KMS-11 (cell line): ENCODE results near the gene RPL28.

Source experiments
- H2AFZ ChIP-seq: fragments of 200-600 bp; sonication (generic); 2 replicates; pipeline ENCODE4 v1.6.1; 2016; ENCODE audit warnings: antibody characterized with exemption, mixed run types, low read depth
- H3K27ac ChIP-seq: fragments of 200-600 bp; sonication (generic); 2 replicates; pipeline ENCODE4 v1.6.1; 2016; ENCODE audit warnings: mild to moderate bottlenecking, mixed run types
- H3K27me3 ChIP-seq: fragments of 200-600 bp; sonication (generic); 2 replicates; pipeline ENCODE4 v1.6.1; 2017; ENCODE audit warnings: mild to moderate bottlenecking, low read depth, mixed run types, moderate library complexity; ENCODE audit not compliant: insufficient read depth
- H3K36me3 ChIP-seq: fragments of 200-600 bp; sonication (generic); 2 replicates; pipeline ENCODE4 v1.6.1; 2017; ENCODE audit warnings: mild to moderate bottlenecking, mixed run types; ENCODE audit not compliant: insufficient read depth
- H3K4me1 ChIP-seq: fragments of 200-600 bp; sonication (generic); 2 replicates; pipeline ENCODE4 v1.6.1; 2016; ENCODE audit warnings: mild to moderate bottlenecking, low read depth, mixed run types; ENCODE audit not compliant: poor library complexity, severe bottlenecking
- H3K4me2 ChIP-seq: fragments of 200-600 bp; sonication (generic); 2 replicates; pipeline ENCODE4 v1.7.0; 2016; ENCODE audit warnings: mild to moderate bottlenecking, mixed run types
- H3K4me3 ChIP-seq: fragments of 200-600 bp; sonication (generic); IDR thresholded peaks from 2 replicates; pipeline ENCODE4 v1.6.1; 2017; ENCODE audit warnings: low read depth, low read length, mixed read lengths; ENCODE audit not compliant: insufficient read depth
- H3K79me2 ChIP-seq: fragments of 200-600 bp; sonication (generic); 2 replicates; pipeline ENCODE4 v1.6.1; 2016; ENCODE audit warnings: low read depth, mixed run types; ENCODE audit not compliant: insufficient read depth
- H3K9ac ChIP-seq: fragments of 200-600 bp; sonication (generic); 2 replicates; pipeline ENCODE4 v1.6.1; 2016; ENCODE audit warnings: mild to moderate bottlenecking, mixed run types
- H4K20me1 ChIP-seq: fragments of 200-600 bp; sonication (generic); 2 replicates; pipeline ENCODE4 v1.6.1; 2016; ENCODE audit warnings: mild to moderate bottlenecking, mixed run types; ENCODE audit not compliant: insufficient read depth
- TF ChIP-seq, protein P1 (sequence below): fragments of 200-600 bp; sonication (generic); conservative IDR thresholded peaks from 2 replicates; pipeline ENCODE4 v1.6.1; 2017; ENCODE audit warnings: low read depth, mild to moderate bottlenecking, antibody characterized with exemption, low read length, moderate library complexity, mixed read lengths

RPL28 gene

DNA sequence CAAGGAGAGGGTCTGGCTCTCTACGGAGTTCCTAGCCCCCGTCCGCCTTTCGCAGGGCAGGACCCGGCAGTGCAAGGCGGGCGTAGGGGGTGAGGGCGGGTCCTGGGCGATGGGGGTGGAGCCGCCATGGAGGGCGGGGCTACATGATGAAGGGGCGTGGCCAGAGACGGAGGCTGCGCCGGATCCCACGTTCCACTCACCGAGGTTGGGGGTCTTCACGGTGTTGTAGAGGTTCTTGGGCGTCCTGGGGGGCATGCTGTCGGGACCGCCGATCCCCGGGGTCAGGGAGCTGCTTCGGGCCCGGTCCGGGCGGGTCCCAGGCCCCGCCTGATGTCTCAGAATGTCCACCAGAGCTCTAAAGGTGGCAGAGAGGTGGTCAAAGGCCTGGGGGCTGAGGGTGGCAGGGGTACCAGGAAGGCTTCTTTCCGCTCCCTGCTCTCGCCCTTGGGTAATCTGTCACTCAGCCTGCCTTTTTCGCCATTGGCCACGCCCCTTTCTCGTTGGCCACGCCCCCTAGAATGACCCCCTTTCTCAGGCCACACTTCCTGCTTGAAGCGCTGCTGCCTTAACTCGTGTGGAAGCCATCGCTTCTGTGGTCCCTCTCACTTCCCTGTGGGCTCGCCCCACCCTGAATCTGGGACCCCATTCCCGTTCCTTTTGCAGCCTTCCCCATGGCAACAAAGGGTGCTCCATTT is 54.8 kb downstream of the RPL28 start:
- TF ChIP-seq, protein P1, sequence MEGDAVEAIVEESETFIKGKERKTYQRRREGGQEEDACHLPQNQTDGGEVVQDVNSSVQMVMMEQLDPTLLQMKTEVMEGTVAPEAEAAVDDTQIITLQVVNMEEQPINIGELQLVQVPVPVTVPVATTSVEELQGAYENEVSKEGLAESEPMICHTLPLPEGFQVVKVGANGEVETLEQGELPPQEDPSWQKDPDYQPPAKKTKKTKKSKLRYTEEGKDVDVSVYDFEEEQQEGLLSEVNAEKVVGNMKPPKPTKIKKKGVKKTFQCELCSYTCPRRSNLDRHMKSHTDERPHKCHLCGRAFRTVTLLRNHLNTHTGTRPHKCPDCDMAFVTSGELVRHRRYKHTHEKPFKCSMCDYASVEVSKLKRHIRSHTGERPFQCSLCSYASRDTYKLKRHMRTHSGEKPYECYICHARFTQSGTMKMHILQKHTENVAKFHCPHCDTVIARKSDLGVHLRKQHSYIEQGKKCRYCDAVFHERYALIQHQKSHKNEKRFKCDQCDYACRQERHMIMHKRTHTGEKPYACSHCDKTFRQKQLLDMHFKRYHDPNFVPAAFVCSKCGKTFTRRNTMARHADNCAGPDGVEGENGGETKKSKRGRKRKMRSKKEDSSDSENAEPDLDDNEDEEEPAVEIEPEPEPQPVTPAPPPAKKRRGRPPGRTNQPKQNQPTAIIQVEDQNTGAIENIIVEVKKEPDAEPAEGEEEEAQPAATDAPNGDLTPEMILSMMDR: no peak

DNA sequence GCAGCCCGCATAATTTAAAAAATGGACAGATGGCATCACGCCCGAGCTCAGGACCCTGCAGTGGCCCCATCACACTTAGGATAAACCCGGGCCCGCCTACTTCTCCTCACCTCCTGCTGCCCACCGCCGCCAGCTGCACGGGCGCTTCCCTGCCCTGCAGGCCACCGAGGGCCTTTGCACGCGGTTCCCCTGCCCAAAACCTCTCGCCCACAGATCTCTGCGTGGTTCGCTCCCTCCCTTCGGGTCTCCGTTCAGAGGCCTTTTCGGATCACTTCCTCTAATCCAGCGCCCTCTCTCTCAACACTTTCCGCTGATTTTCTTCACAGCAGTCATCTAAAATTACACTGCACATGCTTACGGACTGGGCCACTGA is 55.6 kb downstream of the RPL28 start:
- Histone ChIP-seq H3K4me1 (peaks cover 2% of the 10 kb centered on the region), H3K4me3 (no peak overlapping the region), H3K9ac (no peak overlapping the region), H2AFZ (no peak overlapping the region), H3K27ac (no peak overlapping the region), H4K20me1 (no peaks in the 10 kb centered on the region), H3K36me3 (no peaks in the 10 kb centered on the region), H3K27me3 (peaks cover 80% of the 10 kb centered on the region), H3K79me2 (no peaks in the 10 kb centered on the region), H3K4me2 (no peak overlapping the region)
- TF ChIP-seq, protein P1: no peak

More for the DNA sequence above, 54.8 kb downstream of the RPL28 start:
- Histone ChIP-seq H3K36me3 (no peaks in the 10 kb centered on the region), H3K4me1 (peaks cover 2% of the 10 kb centered on the region), H3K27ac (no peak overlapping the region), H3K4me2 (no peak overlapping the region), H2AFZ (no peak overlapping the region), H3K79me2 (no peaks in the 10 kb centered on the region), H3K4me3 (no peak overlapping the region), H3K27me3 (peaks cover 78% of the 10 kb centered on the region), H4K20me1 (no peaks in the 10 kb centered on the region), H3K9ac (no peak overlapping the region)

GRCh38 chr19:55441692-55442321 is 56.1 kb downstream of the RPL28 start:
- Histone ChIP-seq H3K4me3 (no peak overlapping the region), H3K36me3 (no peaks in the 10 kb centered on the region), H3K27ac (no peak overlapping the region), H3K4me2 (no peak overlapping the region), H4K20me1 (no peaks in the 10 kb centered on the region), H3K79me2 (no peaks in the 10 kb centered on the region), H3K9ac (no peak overlapping the region), H3K27me3 (peaks cover 82% of the 10 kb centered on the region), H2AFZ (no peak overlapping the region), H3K4me1 (peaks cover 2% of the 10 kb centered on the region)
- TF ChIP-seq, protein P1: no peak

DNA sequence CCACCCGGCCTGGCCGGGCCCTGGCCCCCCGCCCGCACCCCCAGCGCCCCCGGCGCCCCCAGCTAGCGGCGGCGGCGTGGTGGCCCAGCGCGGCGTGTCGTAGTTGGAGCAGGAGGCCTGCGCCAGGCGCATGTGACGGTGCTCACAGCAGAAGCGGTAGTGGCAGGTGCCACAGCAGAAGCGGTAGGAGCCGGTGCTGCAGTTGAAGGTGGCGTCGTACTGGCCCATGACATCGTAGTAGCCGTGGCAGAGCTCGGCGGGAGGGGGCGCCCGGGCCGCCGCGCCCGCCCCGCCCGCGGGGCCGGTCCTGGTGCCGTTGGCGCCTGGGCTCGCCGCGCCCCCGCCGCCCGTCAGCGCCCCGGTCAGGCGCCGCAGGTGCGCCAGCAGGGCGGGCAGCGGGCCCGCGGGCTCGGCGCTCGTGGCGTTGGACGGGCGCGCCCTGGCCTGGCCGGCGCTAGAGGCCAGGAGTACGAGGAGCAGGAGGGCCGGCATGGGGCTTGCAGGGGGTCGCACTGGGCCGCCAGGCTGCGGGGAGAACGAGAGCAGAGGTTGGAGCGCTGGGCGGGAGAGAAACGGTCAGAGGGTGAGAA is 56.7 kb downstream of the RPL28 start:
- TF ChIP-seq, protein P1: no peak
- H3K9ac ChIP-seq: no peak overlapping the region
- H4K20me1 ChIP-seq: no peaks in the 10 kb centered on the region
- H3K4me1 ChIP-seq: peaks cover 1% of the 10 kb centered on the region
- peaks cover 80% of the 10 kb centered on the region for H3K27me3 ChIP-seq
- H3K4me2 ChIP-seq: no peak overlapping the region
- no peak overlapping the region for H2AFZ ChIP-seq
- no peaks in the 10 kb centered on the region for H3K36me3 ChIP-seq
- H3K79me2 ChIP-seq: no peaks in the 10 kb centered on the region
- H3K27ac ChIP-seq: no peak overlapping the region
- no peak overlapping the region for H3K4me3 ChIP-seq
